HG02759 (cell line): ENCODE measurements around the gene SLC12A5.
"Not testable (repeated sequence)": the region's sequence is repeated elsewhere in the genome, so short reads cannot be mapped to it uniquely, and the experiment has no call there.

Experiments
- ATAC-seq: cut with Tn5 transposase; IDR thresholded peaks from one replicate; pipeline ENCODE4 v1.9.1; 2021; ENCODE audit warnings: mild to moderate bottlenecking, moderate library complexity; ENCODE audit not compliant: unreplicated experiment

Gene SLC12A5

DNA sequence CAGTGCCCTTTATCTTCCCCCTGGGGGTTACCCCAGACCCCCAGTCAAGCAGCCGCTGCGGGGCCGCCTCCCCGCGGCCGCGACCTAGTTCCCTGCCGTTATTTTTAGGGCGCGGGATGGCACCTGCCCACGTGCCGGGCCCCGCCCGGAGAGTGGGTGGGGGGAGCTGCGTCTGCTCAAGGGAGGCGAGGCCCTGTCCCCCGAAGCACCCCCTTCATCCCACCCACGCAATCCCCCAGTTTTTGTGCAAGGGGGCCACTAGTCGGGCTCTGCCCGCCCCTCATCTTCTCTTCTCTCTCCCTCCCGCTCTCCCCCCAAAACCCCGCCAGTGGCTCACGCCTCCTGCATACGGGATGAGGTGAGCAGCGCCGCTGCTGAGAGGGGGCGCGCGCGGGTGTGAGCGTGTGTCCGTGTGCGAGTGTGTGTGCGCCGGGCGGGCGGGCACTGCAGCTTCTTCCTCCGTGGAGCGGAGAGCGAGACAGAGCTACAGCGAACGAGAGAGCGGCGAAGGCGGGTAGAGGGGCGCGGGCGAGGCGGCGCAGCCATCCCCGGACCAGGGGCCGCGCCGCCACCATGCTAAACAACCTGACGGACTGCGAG is at the start of gene SLC12A5:
Gene SLC12A5, plus strand, starts transcription at position 444 of the 600 bp plus-strand sequence. Its CDS starts 130 bp downstream, at position 574.
- no peak for ATAC-seq

DNA sequence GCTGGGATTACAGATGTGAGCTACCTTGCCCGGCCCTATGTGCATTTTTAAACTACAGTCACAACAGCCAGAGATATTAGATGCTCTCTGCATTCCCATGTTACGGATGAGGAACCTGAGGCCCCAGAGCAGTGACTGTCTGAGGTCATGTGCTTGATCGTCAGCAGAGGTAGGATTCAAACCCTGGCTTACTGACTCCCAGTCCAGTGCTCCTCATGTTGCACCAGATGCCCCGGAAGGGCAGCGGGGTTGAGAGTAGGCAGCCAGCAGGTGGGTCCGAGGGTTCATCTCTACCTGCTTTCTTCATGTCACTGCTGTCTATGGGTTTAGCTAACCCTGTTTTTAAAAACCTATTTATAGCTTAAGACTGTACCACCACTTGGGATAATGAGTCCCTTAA is 47.8 kb upstream of the SLC12A5 start:
- ATAC-seq = no peak

DNA sequence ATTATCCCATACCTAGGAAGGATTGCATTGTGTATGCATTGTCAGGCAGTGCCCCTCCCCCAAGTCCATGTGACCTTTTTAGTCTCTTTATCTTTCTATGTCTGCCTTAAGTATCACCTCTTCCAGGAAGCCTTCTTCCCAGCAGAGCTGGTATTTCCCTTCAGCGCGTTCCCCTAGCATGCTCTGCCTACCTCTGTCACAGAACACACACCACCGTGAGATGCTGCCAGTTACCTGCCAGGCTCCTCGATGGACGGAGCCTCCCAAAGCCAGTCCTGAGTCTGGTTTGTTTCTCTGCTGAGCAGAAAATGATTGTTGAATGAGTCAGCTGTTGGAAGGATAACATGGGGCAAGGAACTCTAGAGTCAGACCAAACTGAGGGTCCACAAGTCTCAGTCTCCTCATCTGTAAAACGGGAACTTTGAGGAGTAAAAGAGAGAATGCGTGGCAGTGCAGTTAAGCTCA is 45.7 kb upstream of the SLC12A5 start:
- no peak for ATAC-seq

DNA sequence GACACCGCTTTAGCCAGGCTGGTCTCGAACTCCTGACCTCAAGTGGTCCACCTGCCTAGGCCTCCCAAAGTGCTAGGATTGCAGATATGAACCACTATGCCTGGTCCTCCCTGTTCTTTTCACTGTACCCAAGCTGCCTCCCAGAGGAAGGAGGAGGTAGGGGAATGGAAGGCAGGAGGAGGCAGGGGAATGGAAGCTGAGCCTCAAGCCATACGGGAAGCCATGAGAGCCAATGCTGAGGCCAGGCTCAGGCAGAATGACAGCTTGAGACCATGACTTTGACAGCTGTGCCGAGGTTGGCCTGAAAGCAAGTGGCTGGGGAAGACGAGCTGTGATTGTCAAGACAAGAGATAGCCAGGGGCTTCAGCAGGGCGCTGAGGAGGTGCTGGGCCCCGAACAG is 43.4 kb upstream of the SLC12A5 start:
- no peak for ATAC-seq

DNA sequence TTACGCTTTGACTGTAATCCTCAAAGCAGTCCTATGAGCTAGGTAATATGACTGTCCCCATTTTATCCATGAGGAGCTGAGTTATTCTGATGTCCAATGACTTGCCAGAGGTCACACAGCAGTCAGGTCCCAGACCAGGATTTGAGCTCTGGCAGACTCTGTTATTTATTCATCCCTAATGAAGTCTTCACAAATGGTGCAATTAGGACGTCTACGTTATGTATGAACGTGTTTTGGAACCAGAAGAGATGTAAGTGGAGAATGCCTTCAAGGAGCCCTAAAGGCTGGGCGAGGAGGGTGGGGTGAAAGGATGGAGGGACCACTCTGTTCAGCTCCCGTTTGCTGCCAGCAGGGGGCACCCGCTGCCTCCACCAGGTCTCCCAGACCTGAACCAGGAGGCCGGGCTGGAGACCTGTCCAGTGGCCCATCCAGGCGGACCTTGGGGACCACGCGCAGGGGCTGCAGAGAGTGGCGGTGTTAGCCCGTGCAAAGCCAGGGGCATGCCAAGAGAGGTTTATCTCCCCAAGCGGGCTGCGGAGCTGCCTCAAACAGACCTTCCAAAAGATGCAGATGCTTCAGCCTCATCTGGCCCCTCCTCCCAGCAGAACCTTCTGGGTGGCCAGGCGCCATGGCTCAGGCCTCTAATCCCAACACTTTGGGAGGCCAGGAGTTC is 41.8 kb upstream of the SLC12A5 start:
- ATAC-seq = no peak

DNA sequence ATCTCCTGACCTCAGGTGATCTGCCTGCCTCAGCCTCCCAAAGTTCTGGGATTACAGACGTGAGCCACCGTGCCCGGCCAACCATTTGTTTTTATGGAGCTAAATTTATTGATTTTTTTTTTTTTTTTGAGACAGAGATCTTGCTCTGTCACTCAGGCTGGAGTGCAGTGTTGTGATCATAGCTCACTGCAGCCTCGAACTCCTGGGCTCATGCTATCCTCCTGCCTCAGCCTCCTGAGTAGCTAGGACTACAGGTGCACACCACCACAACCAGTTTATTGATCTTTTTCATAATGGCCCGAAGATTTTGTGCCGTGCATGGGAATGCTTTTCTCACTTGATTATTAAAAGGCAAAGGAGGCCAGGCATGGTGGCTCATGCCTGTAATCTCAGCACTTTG is 40.2 kb upstream of the SLC12A5 start:
- ATAC-seq = not testable (repeated sequence)

DNA sequence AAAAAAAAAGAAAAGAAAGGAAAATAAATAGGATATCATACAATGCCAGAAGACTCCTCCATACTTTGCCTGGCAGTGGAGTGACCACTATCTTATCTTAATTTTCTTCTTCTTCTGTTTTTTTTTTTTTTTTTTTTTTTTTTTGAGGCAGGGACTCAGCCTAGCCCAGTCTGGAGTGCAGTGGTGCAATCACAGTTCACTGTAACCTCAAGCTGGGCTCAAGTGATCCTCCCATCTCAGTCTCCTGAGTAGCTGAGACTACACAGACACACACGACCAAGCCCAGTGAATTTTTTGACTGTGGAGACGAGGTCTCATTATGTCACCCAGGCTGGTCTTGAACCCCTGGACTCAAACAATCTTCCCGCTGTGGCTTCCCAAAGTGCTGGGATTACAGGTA is 37.4 kb upstream of the SLC12A5 start:
- ATAC-seq = no peak

DNA sequence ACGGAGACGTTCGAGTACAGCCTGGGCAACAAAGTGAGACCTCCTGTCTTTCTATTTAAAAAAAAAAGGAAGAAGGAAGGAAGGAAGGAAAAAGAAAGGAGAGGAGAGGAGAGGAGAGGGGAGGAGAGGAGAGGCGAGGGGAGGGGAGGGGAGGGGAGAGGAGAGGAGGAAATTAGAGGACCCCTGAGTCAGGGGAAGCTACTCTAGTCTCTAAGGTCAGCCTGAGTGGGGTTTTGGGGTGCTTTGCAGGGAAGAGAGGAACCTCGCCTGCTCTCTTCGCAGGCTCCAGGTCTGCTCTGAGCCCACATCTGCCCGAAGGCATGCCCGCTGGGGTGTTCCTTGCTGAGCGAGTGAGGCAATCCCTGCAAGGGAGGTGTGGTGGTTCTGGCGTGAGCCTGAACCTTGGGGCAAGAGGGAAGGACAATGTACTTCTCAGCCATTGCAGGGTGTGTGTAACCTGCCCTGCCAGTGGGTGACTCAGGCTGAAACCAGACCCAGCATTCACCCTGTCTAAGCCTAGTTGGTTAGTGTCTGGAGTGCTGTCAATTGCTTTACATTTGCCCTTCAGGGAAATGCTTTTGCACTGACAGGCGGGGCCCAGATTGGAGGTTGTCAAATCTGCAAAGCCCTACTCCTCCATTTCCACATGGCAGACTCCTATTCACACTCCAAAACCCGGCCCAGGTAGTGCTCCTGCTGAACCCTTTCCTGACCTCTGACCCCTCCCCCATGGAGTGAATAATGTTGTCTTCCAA is 35.6 kb upstream of the SLC12A5 start:
- ATAC-seq = no peak

DNA sequence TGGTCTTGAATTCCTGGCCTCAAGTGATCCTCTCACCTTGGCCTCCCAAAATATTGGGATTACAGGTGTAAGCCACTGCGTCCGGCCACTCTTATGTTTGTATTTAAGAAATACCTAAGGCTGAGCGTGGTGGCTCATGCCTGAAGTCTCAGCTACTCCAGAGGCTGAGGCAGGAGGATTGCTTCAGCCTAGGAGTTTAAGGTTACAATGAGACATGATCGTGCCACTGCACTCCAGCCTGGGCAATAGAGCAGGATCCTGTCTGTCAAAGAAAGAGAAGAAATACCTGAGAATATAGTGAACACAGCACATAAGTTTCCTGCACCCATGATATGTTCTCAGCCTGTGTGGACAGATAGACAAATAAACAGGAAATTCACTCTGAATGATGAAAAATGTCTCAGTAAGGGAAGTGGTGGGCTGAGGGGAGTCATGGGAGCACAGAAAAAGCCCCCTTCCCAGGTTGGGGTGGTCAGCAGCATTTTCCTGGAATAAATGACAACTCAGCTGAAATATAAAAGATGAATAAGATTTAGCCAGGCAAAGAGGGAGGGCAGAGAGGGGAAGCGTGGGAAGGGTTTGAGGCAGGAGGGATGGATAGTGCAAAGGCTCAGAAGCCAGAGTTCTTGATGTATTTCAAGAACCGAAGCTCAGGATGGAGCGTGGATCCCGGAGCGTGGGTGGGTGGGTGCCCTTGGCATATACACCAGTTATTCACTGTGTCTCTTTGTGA is 34.1 kb upstream of the SLC12A5 start:
- ATAC-seq = no peak

DNA sequence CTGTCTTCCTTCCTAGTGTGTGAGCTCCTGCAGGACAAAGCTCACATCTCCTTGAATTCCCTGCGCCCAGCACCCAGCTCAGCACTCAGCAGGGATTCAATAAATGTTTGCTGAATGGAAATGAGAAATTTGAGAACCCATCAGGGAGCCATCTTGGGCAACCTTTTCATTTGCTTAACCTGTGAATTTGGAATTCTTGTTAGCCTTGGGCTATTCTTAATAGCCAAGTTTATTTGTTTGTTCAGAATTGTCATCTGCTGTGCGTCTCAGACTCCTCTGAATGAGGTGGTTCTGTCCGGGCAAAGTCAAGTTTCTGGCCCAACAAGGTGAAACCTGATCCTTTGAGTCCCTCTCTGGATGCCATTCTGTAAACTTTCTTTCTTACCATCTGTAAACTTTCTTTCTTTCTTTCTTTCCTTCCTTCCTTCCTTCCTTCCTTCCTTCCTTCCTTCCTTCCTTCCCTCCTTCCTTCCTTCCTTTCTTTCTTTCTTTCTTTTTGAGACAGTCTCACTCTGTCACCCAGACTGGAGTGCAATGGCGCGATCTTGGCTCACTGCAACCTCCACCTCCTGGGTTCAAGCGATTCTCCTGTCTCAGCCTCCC is 33.4 kb upstream of the SLC12A5 start:
- not testable (repeated sequence) for ATAC-seq

DNA sequence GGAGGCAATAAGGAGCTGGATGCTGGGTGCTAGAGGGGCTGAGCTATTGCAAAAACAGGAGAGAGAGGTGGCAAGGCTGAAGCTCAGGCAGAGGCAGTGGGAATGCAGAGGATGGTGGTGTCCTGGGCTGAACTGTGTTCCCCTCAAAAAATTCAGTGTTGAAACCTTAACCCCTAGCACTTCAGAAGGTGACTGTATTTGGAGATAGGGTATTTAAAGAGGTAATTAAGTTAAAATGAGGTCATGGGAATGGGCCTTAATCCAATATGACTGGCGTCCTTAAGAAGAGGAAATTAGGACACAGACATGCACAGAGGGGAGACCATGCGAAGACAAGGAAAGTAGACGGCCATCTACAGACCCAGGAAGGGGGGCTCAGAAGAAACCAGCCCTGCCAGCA is 31.8 kb upstream of the SLC12A5 start:
- ATAC-seq = no peak

DNA sequence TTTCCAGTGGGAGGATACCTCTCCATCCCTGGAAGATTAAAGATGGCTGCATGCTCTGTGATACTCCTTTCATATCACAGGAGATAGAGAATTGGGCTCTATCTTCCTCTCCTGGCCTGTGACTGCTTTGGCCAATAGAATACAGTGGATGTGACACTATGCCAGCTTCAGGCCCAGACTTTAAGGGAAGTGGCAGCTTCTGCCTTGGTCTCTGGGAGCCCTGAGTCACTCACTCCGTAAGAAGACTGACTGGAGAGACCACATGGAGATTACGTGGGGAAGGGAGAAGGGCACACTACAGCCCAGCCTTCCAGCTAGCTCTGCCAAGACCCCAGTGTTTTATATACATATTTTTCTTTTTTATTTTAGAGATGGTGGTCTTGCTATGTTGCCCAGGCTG is 30.7 kb upstream of the SLC12A5 start:
- no peak for ATAC-seq

DNA sequence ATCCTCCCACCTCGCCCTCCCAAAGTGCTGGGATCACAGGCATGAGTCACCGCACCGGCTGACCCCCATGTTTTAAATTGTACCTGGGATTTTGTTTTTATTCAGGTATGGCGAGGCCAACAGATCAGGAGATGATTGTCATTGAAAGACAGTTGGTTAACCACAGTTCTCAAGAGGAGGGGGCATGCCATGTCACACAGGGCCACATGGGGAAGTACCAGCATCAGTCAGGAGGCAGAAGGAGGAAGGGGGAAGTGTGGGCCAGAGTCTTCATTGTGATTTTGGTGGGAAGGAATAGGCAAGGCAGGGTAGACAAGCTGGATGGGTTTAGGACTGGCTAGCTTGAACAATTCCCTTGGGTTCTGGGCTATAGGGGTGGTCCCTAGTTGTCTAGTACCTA is 30.3 kb upstream of the SLC12A5 start:
- ATAC-seq = no peak

DNA sequence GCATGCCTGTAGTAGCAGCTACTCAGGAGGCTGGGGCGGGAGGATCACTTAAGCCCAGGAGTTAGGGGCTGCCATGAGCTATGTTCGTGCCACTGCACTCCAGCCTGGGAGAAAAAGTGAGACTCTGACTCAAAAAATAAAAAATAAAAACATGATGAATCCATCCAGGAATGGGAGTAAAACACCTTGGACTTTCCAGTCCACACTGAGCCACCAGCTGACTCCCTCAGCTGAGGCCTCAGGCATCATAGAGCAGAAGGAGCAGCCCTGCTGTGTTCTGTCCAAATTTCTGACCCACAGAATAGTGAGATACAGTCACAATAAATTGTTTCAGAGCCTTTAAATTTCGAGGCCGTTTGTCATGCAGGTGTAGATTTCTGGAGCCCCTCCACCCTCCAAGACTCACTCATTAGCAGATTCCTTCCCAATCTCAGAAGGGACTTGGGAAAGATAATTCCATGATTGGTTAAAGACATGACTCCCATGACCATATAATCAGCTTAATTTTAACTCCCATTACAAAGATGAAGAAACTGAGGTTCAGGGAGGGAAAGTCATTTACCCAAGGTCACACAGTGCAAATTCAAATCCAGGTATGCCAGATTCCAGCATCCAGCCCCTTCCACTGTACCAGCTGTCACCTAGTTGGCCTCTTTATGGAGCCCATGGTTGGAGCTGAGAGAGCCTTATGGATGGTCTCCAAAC is 29.3 kb upstream of the SLC12A5 start:
- no peak for ATAC-seq

DNA sequence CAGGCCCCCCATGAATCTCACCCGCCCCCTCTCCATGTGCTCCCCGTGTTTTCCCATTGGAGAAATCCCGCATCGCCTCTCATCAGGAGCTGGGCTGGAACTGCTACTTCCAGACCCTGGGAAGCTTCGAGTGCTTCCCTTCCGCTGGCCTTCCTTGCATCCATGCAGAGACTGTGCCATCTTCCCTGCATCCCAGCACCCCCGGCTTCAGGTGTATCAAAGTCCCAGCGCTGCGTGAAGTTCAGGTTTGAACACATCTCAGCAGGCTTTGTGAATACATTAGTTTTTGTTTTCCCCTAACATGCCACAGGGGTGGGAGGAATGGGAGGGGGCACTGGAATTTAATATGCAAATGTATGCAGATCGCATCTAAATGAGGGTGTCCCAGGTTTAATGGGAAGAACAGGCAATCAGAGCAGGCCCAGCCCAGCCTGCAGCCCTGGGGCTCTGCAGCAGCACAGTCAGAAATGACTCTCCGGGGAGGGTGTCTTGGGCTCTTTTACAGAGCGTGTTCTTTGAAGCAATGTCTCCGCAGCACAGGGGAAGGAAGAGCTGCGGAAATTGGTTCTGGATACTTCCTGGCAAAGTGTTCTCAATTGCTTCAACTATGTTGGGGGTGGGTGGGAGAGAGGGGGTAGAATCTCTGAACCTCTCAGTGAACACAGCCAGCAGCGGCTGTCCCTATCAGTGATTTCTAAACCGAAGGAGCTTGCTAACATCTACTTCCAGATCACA is 28.6 kb upstream of the SLC12A5 start:
- no peak for ATAC-seq

DNA sequence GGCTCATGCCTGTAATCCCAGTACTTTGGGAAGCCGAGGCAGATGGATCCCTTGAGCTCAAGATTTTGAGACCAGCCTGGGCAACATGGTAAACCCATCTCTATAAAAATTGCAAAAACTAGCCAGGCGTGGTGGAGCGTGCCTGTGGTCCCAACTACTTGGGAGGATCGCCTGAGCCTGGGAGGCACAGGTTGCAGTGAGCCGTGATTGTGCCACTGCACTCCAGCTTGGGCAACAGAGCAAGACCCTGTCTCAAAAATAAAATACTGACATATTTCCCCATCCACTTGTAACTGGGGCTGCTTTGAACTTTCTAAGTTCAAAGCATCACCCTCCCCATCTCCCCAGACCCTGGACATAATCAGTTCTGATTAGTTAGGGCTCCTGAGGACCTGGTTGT is 27.5 kb upstream of the SLC12A5 start:
- no peak for ATAC-seq

DNA sequence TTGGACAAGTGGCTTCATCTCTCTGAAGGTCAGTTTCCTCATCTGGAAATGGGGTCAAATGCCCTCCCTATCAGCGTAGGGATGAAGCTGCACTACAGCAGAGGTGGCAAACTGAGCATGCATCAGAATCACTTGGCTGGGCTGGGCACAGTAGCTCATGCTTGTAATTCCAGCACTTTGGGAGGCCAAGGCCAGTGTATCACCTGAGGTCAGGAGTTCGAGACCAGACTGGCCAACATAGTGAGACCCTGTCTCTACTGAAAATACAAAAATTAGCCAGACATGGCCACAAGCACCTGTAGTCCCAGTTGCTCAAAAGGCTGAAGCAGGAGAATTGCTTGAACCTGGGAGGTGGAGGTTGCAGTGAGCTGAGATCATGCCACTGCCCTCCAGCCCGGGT is 27.0 kb upstream of the SLC12A5 start:
- no peak for ATAC-seq

DNA sequence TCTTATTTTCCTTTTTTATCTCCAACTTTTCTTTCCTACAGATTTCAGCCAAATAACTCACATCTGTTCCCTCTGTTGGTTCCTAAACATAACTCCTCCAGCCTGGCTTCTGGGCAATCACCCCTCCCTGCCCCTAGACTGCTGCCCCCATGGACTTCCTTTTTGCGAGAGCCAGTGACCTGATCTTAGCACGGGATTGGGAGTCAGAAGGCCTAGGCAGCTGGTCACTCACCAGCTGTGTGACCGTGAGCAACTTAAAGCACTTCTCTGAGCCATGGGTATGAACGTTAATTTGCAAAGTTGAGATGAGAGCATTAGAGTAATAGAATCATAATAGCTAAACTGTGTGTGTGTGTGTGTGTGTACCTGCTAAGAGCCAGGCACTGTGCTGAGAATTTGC is 24.8 kb upstream of the SLC12A5 start:
- no peak for ATAC-seq

DNA sequence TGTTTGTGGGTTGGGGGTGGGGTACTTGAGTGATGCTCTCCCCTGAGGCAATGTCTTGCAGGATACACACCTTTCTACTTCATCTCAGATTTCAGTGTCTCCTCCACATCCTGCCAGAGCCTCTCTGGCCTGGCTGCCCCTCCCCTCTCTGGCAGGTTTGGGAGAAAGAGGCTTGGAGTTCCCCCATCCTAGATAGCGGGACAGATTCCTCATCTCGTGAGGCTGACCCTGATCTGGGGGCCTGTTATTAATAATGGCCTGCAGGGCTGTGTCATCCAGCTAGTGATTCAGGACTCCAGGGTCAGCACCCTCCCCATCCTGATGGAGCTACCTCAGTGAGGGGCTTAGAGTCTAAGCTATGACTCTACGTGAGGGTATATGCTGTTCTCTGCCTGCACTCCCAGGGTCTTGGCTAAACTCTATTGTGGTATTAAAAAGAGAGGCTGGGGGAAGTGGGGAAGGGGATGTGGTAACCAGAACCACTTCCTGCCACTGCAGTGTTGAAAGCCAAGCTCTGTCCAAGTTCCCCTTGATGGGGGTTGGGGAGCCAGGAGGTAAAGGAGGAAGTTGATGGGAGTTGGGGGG is 24.0 kb upstream of the SLC12A5 start:
- ATAC-seq = no peak
